GM08714 (cell line): ENCODE data around the gene CCDC148.
"Not testable (repeated sequence)": the region's sequence is repeated elsewhere in the genome, so short reads cannot be mapped to it uniquely, and the experiment has no call there.

Source experiments
- H3K4me3 ChIP-seq: fragments of 200-500 bp; sonication (Bioruptor generic); 2 replicates; pipeline ENCODE4 v1.5.1; 2014; ENCODE audit warnings: mild to moderate bottlenecking, low read length, inconsistent platforms
- ZNF274 ChIP-seq: IDR thresholded peaks from 2 replicates; pipeline ENCODE4 v1.6.1; 2012; ENCODE audit warnings: mild to moderate bottlenecking, low read depth, low read length

The CCDC148 gene

GRCh38 chr2:158381978-158382377 lies 74.6 kb downstream of the CCDC148 start:
- TF ChIP-seq ZNF274, result no peak

GRCh38 chr2:158381205-158381604 lies 75.3 kb downstream of the CCDC148 start:
- TF ChIP-seq ZNF274, result no peak
- H3K4me3 ChIP-seq, result no peak overlapping the region

More at GRCh38 chr2:158381978-158382377, 74.6 kb downstream of the CCDC148 start:
- no peak overlapping the region for H3K4me3 ChIP-seq

DNA sequence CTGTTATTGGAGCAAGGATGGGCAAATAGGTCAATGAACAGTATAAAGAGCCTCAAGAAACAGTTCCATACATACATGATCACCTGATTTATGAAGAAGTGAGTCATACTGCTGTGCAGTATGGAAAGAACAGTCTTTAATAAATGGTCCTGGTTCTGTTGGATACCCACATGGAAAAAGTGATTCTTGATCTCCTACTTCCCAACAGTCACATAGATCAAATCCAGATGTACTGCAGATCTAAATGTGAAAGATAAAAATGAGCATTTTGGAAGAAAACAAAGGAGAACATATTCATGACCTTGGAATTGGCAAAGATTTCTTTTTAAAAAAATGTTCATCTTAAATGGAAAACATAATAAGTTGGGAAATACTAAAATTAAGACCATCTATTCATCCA lies 75.8 kb downstream of the CCDC148 start:
- TF ChIP-seq ZNF274, result no peak
- H3K4me3 ChIP-seq, result no peak overlapping the region

- no peak for TF ChIP-seq ZNF274
- no peak overlapping the region for H3K4me3 ChIP-seq
These were observed 77.6 kb downstream of the CCDC148 start for GRCh38 chr2:158378926-158379325.

DNA sequence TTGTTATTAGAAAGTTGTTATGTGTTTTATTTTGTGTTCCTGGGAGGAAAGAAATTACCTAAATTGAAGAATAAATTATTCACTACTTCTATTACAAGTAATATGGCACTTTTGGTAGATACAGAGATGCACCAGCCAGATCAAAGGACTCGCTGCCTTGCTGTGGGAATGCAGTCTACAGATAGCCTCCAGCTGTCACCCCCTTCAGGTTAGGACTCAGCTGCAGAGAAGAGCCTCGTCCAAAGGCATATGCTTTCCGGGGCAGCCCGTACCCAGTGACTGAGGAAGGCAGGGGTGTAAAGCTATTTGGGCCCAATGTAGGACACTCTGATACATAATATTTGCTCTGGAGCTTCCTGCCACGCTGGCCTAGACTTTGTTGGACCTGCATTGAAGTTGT lies 90.2 kb downstream of the CCDC148 start:
- no peak for TF ChIP-seq ZNF274
- H3K4me3 ChIP-seq, result no peak overlapping the region

DNA sequence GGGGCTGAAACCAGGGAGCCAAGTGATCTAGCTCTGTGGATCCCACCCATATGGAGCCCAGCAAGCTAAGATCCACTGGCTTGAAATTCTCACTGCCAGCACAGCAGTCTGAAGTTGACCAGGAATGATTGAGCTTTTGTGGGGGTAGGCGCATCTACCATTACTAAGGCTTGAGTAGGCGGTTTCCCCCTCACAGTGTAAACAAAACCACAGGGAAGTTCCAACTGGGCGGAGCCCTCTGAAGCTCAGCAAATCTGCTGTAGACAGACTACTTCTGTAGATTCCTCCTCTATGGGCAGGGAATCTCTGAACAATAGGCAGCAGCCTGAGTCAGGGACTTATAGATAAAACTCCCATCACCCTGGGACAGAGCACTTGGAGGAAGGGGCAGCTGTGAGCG lies 96.7 kb downstream of the CCDC148 start:
- TF ChIP-seq ZNF274, result no peak
- no peak overlapping the region for H3K4me3 ChIP-seq

GRCh38 chr2:158357699-158358098 lies 98.9 kb downstream of the CCDC148 start:
- no peak overlapping the region for H3K4me3 ChIP-seq
- TF ChIP-seq ZNF274, result no peak

DNA sequence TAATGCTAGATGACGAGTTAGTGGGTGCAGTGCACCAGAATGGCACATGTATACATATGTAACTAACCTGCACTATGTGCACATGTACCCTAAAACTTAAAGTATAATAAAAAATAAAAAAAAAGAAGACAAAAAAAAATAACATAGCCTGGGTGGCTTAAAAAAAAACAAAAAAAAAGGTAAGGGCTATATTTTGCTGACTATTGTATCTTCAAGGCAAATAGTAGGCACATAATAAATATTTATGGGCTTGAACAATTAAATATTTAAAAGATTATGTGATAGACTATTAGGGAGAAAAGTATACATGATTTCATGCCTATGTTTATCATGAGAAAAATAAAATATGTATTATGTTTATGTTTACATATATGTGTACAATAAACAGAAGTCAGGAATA lies 99.4 kb downstream of the CCDC148 start:
- H3K4me3 ChIP-seq, result no peak overlapping the region
- TF ChIP-seq ZNF274, result no peak

- not testable (repeated sequence) for H3K4me3 ChIP-seq
These were observed 105.1 kb downstream of the CCDC148 start for GRCh38 chr2:158351466-158351816.

GRCh38 chr2:158350751-158351465 lies 105.6 kb downstream of the CCDC148 start:
- not testable (repeated sequence) for H3K4me3 ChIP-seq

DNA sequence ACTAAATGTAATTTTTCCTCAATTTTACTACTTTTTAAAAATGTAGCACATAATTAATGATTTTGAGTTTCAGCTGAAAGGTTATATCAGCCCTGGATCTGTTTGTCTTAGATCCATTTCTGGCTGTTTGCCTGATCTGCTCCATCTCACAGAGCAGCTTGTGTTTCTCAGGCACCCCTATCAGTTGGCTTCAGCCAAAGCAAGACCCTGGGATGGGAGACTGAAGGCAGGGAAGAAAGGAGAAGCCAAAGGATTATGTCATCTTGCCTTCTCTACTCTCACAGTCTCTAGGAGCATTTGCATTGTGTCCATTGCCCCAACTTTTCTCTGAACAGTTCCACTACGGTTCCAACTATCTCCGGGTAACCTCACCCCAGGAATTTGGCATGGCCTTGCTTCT lies 110.5 kb downstream of the CCDC148 start:
- no peak for TF ChIP-seq ZNF274
- no peak overlapping the region for H3K4me3 ChIP-seq

DNA sequence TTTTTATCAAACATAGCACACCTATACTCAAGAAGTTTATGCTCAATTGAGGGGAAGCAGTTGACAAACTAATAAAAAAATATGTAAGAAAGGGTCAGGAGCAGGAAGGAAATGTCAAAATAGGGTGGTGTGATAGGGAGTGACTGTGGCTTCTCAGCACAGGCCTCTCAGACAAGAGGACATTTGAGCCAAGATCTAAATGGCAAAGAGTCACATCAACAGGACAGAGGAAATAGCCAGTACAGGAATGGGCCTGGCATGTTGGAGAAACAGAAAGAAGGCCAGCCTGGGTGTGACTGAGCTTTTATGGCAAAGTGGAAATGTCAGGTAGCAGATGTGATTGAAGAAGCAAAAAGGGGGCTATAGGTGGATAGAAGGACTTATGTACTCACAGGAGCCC lies 117.0 kb downstream of the CCDC148 start:
- no peak for TF ChIP-seq ZNF274

DNA sequence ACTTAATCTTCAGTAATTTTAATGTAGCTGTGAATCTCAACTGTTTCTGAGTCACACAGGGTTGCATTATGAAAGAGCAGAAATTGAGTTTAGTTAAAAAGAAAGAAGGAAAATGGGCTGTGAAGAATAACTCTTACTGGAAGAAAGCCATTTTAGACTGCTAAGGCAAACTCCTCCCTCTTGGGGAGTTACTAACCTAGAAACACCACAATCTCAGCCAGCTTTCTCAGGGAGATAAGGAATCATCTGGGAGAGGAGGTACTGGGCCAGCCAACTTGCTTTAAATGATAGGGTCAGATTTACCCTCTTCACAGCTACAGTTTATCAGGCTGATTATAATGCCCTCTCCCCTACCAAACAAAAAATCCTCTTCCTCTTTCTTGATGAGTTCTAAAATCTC lies 119.5 kb downstream of the CCDC148 start:
- no peak overlapping the region for H3K4me3 ChIP-seq
- no peak for TF ChIP-seq ZNF274

More for the DNA sequence above, 117.0 kb downstream of the CCDC148 start:
- H3K4me3 ChIP-seq, result no peak overlapping the region

DNA sequence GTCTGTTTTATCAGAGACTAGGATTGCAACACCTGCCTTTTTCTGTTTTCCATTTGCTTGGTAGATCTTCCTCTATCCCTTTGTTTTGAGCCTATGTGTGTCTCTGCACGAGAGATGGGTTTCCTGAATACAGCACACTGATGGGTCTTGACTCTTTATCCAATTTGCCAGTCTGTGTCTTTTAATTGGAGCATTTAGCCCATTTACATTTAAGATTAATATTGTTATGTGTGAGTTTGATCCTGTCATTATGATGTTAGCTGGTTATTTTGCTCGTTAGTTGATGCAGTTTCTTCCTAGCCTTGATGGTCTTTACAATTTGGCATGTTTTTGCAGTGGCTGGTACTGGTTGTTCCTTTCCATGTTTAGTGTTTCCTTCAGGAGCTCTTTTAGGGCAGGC lies 124.8 kb downstream of the CCDC148 start:
- H3K4me3 ChIP-seq, result not testable (repeated sequence)

GRCh38 chr2:158325782-158326340 lies 130.7 kb downstream of the CCDC148 start:
- TF ChIP-seq ZNF274, result no peak

More at GRCh38 chr2:158325782-158326340, 130.7 kb downstream of the CCDC148 start:
- H3K4me3 ChIP-seq, result no peak overlapping the region
